BE2C (cell line): ENCODE results near the gene TXLNA.

ENCODE experiments used
- DNase-seq: peaks from one replicate; pipeline ENCODE4 v3.0.0-alpha.2; 2020
- H3K27me3 ChIP-seq: fragments of 250-450 bp; sonication (Bioruptor Pico); 2 replicates; pipeline ENCODE4 v1.5.1; 2020; ENCODE audit warnings: mild to moderate bottlenecking
- H3K36me3 ChIP-seq: fragments of 250-450 bp; sonication (Bioruptor Pico); 2 replicates; pipeline ENCODE4 v1.5.1; 2020; ENCODE audit warnings: mild to moderate bottlenecking
- H3K4me1 ChIP-seq: fragments of 250-450 bp; sonication (Bioruptor Pico); 2 replicates; pipeline ENCODE4 v1.5.1; 2020
- H3K4me3 ChIP-seq: 2 replicates; pipeline ENCODE4 v1.5.1; 2011; ENCODE audit warnings: low read depth, low read length
- H3K9me3 ChIP-seq: fragments of 250-450 bp; sonication (Bioruptor Pico); 2 replicates; pipeline ENCODE4 v1.5.1; 2020
- TF ChIP-seq, protein P1 (sequence below): IDR thresholded peaks from 2 replicates; pipeline ENCODE4 v1.5.1; 2012; ENCODE audit warnings: mild to moderate bottlenecking, low read depth, low read length

Gene TXLNA

DNA sequence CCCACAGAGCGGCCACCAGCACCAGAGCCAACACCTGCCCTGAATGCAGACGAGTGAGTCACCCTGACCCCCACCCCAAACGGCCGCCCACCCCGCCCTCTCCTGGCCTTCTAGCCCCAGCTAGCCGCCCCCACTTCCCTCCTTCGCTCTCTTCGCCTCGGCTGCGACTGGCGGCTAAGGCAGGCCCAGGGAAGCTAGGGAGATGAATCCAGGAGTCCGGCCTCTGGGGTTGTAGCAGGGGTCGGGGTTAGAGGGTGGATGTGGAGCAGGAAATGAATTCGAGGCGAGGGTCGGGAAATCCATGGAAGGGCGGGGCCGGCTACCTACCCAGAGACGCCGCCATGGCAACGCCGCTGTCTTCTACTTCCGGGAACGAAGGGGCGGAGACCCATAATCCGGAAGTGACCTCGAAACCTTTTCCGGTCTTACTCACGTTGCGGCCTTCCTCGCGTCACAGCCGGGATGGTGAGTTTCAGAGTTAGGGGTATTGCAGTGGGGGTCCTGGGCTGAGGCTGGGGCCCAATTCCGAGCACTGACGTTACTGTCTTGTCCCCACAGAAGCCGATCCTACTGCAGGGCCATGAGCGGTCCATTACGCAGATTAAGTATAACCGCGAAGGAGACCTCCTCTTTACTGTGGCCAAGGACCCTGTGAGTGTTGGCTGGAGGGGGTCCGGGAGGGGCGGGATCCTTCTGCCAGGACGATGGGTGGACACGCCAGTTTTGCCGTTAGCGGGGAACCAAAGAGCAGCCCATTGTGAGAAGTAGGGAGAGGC is 42.7 kb downstream of the TXLNA start, which contains the start of the genes EIF3I and TMEM234:
EIF3I (plus strand) TSS at position 428 of the 776 bp plus-strand sequence; CDS start at position 463, 35 bp downstream.
TMEM234 (minus strand) TSS at position 374 of the 776 bp plus-strand sequence; CDS start at position 343, 31 bp downstream.
- peak; percentile 84 for DNase-seq
- Histone ChIP-seq H3K4me3 (peak within 1 kb of the TSS; percentile 88), H3K9me3 (no peaks in the 10 kb centered on the region), H3K36me3 (peaks cover 10% of the 10 kb centered on the region), H3K4me1 (no peaks in the 10 kb centered on the region), H3K27me3 (no peaks in the 10 kb centered on the region)
- TF ChIP-seq, protein P1, sequence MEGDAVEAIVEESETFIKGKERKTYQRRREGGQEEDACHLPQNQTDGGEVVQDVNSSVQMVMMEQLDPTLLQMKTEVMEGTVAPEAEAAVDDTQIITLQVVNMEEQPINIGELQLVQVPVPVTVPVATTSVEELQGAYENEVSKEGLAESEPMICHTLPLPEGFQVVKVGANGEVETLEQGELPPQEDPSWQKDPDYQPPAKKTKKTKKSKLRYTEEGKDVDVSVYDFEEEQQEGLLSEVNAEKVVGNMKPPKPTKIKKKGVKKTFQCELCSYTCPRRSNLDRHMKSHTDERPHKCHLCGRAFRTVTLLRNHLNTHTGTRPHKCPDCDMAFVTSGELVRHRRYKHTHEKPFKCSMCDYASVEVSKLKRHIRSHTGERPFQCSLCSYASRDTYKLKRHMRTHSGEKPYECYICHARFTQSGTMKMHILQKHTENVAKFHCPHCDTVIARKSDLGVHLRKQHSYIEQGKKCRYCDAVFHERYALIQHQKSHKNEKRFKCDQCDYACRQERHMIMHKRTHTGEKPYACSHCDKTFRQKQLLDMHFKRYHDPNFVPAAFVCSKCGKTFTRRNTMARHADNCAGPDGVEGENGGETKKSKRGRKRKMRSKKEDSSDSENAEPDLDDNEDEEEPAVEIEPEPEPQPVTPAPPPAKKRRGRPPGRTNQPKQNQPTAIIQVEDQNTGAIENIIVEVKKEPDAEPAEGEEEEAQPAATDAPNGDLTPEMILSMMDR = no peak

DNA sequence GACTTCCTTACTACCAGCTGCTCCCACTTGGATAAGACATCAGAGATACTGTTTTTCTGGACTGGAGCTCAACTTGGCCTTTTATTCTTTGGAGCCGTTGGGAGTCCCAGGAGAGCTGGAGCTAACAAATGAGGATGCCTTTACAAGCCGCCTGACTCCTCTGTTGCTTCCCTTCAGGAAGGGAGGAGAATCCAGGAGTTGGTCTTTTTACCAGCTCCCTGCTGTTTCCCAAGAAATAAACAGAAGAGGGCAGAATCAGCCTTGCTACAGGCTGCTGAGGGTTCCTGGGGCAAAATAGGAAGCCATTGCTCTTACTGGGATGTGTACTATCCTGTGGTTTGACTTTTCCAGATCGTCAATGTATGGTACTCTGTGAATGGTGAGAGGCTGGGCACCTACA is 44.2 kb downstream of the TXLNA start:
- Histone ChIP-seq H3K4me3 (no peak overlapping the region), H3K27me3 (no peaks in the 10 kb centered on the region), H3K4me1 (no peaks in the 10 kb centered on the region), H3K36me3 (peaks cover 10% of the 10 kb centered on the region), H3K9me3 (no peaks in the 10 kb centered on the region)
- TF ChIP-seq, protein P1 = no peak
- DNase-seq = no peak

DNA sequence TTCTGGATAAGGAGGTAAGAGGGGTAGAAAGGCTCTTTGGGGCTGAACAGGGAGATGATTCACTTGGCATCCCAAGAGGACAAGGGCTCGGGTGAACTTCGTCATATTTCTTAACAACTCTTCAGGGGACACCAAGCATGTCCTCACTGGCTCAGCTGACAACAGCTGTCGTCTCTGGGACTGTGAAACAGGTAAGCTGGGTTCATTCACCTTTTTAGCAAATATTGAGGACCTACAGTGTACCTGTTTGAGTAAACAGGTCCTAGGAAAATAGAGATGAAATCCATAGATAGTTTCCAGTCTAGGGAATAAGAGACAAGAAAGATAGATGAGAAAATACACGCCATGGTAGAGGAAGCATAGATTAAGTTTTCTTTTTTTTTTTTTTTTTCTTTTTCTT is 44.8 kb downstream of the TXLNA start:
- Histone ChIP-seq H3K4me1 (no peaks in the 10 kb centered on the region), H3K4me3 (no peak overlapping the region), H3K27me3 (no peaks in the 10 kb centered on the region), H3K36me3 (peaks cover 10% of the 10 kb centered on the region), H3K9me3 (no peaks in the 10 kb centered on the region)
- TF ChIP-seq, protein P1 = no peak
- no peak for DNase-seq

DNA sequence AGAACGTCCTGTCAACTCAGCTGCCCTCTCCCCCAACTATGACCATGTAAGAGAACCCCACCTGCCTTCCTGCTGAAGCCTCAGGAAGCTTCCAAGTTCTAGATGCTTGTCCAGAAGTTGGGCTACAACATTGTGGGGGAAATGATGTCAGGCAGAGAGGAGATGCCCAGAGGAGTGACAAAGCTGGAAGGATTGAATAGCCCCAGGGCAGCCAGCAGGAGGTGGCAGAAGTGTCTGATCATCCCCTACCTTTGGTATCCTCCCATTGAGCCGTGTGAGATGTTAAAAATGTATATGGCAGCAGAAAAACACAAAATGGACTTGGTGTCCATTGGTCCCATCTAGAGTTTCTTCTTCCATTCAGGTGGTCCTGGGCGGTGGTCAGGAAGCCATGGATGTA is 49.3 kb downstream of the TXLNA start:
- Histone ChIP-seq H3K9me3 (no peaks in the 10 kb centered on the region), H3K4me3 (no peak overlapping the region), H3K27me3 (no peaks in the 10 kb centered on the region), H3K4me1 (no peaks in the 10 kb centered on the region), H3K36me3 (peaks cover 10% of the 10 kb centered on the region)
- TF ChIP-seq, protein P1 = no peak
- DNase-seq = no peak

DNA sequence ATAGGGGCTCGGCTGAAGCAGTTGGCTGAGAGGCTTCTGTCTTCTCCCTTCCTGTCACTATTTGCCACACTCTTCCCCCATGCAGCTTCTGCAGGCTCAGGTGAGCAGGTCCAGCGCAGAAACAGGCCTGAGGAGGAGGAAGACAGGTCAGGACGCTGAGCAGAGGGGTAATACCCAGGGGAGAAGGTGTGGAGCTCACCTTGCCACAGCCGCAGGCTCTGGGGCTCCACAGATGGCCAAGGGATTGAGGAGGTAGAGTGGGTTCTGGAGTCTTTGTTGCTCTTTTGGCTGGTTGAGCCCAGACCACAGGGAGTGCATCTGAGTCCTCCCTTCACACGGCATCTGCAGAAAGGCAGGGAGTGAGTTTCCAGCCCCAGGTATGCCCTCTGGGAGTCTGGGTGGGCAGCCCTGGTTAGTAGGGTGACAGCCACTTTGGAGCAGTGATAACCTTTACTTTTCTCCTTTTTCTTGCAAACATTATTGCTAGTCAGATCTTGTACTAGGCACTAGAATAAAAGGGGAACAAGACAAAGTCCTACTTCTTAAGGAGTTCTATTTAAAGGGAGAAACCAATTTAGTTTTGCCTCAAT is 52.5 kb downstream of the TXLNA start:
- Histone ChIP-seq H3K36me3 (no peaks in the 10 kb centered on the region; the same call in none of the 2 replicates), H3K9me3 (no peaks in the 10 kb centered on the region), H3K27me3 (no peaks in the 10 kb centered on the region), H3K4me1 (no peaks in the 10 kb centered on the region), H3K4me3 (no peak overlapping the region)
- TF ChIP-seq, protein P1 = no peak
- no peak for DNase-seq
